GM12873 (cell line): Measurements from ENCODE around the gene LRRC8A.

Experiments
- TF ChIP-seq, protein P1 (sequence below): IDR thresholded peaks from 2 replicates; pipeline ENCODE4 v1.5.1; 2012; ENCODE audit warnings: low read depth, mild to moderate bottlenecking, moderate library complexity, low read length, control low read depth; ENCODE audit not compliant: insufficient read depth; ENCODE audit errors: missing control alignments

LRRC8A gene

DNA sequence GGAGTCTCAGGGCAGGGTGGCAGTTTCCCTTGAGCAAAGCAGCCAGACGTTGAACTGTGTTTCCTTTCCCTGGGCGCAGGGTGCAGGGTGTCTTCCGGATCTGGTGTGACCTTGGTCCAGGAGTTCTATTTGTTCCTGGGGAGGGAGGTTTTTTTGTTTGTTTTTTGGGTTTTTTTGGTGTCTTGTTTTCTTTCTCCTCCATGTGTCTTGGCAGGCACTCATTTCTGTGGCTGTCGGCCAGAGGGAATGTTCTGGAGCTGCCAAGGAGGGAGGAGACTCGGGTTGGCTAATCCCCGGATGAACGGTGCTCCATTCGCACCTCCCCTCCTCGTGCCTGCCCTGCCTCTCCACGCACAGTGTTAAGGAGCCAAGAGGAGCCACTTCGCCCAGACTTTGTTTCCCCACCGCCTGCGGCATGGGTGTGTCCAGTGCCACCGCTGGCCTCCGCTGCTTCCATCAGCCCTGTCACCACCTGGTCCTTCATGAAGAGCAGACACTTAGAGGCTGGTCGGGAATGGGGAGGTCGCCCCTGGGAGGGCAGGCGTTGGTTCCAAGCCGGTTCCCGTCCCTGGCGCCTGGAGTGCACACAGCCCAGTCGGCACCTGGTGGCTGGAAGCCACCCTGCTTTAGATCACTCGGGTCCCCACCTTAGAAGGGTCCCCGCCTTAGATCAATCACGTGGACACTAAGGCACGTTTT lies 35.4 kb downstream of the LRRC8A start:
- TF ChIP-seq, protein P1, sequence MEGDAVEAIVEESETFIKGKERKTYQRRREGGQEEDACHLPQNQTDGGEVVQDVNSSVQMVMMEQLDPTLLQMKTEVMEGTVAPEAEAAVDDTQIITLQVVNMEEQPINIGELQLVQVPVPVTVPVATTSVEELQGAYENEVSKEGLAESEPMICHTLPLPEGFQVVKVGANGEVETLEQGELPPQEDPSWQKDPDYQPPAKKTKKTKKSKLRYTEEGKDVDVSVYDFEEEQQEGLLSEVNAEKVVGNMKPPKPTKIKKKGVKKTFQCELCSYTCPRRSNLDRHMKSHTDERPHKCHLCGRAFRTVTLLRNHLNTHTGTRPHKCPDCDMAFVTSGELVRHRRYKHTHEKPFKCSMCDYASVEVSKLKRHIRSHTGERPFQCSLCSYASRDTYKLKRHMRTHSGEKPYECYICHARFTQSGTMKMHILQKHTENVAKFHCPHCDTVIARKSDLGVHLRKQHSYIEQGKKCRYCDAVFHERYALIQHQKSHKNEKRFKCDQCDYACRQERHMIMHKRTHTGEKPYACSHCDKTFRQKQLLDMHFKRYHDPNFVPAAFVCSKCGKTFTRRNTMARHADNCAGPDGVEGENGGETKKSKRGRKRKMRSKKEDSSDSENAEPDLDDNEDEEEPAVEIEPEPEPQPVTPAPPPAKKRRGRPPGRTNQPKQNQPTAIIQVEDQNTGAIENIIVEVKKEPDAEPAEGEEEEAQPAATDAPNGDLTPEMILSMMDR = no peak

DNA sequence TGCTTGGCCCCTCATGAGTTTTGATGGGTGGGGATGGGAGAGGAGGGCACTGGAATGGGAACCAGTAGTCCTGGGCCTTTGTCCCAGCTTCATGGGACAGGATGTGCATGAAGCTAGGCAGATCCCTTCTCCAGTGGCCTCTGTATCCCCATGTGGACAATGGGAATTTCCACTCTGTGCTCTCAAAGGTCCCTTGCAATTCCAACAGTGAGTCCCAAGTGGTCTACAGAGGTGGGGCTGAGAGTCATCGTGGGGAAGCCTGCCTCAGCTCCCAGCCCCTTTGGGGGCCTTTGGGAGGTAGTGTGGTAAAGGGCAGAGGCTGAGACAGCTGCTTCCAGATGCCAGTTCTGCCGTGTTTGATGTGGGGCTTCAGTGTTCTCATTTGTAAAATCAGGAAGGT lies 37.0 kb downstream of the LRRC8A start:
- TF ChIP-seq, protein P1 = no peak

DNA sequence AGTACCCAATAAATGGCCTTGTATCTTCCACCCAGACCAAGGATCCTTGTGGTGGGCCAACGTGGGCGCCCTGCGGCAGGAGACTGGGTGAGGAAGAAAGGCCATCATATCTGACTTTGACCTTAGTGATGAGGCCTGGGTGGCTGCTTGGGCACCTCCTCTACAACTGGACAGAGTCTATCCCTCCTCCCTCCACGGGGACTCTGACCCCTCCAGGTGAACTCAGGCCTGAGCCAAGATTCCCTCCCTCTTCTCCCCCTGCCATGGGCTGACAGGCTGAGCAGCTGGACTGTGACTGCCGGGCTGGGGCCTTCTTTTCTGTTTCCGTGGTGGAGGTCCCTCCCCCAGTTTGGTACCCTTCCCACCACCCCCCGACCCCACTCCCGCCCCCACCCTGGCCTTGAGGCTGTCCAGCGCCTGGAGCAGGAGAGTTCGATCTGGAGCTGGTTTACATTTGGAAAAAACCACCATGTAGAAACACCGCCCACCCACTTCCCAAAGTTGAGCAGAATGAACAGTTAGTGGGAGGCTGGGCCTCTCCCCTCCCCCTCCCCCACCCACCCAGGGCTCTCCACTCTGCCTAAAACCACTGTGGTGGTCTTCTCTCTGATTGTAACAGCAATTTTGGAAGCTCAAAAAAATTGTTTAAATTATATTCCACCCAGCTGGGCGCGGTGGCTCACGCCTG lies 37.6 kb downstream of the LRRC8A start:
- TF ChIP-seq, protein P1 = no peak

DNA sequence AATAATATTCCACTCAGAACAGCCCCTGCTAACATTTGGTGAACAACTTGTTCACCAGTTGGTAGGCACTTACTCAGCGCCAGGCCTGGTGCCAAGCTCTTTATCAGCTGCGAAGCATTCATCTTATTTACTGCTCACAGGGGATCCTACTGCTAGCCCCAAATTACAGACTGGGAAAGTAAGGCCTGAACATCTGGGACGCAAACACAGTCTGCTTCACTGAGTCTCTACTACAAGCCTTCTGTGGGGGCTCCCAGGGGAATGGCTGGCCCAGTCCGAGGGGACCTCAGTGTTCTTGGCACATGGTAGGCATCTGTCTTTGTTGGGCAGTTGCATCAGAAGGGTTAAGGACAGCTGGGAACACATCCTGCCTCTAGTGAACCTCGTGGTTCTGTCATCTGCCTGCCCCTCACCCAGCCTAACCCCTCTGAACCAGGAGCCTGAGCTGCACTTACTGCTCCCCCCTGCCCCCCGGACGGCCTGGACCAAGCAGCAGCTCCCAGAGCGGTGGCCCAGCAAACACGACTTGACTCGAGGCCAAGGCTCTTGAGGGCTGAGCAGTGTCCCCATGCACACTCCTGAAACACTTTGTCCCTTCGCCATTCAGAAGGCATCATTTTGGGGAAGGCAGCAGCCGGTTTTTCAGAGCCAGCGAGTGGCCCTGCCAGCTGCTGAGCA lies 38.6 kb downstream of the LRRC8A start, which contains the start of gene PHYHD1:
Gene PHYHD1 (plus strand): TSS at position 602 of the 678 bp plus-strand sequence. CDS start 1,342 bp downstream, outside the sequence.
- TF ChIP-seq, protein P1 = no peak

DNA sequence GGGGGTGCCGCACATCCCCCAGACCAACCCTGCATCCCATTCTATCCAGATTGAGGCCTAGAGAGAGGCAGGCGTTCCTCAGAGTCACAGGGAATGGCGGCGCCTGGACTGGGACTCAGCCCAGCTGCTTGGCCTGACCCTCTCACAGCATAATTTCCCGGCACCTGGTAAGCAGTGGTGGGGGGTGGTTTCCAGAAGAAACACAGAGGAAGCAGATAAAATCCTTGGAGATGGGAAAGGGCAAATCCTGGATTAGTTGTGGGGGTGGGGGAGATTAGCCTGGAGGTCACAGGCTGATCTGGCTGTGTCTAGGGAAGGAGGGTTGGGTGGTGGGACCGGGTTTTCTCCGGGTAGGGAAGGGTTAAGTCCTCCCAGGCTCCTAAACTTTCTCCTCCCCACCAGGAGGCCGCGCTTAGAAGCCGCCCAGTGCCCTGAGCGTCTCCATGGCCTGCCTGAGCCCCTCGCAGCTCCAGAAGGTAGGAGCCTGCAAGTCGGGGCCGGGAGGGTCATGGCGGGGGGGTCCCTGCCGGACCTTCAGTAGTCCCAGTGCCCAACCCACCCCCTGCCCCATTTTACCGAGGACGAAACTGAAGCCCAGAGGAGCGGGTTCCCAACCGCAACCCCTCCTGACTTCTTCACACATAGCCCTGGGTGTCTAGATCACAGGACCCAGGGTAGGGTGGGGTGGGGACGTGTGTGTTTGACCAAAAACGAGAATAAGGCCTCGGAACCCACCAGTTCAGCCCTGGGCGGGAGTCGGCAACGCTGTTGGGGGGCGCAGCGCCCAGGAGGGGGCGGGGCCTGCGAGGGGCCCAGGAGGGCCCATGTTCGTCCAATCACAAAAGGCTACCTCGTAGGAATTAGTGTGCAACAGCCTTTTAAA lies 40.2 kb downstream of the LRRC8A start:
- TF ChIP-seq, protein P1 = no peak

DNA sequence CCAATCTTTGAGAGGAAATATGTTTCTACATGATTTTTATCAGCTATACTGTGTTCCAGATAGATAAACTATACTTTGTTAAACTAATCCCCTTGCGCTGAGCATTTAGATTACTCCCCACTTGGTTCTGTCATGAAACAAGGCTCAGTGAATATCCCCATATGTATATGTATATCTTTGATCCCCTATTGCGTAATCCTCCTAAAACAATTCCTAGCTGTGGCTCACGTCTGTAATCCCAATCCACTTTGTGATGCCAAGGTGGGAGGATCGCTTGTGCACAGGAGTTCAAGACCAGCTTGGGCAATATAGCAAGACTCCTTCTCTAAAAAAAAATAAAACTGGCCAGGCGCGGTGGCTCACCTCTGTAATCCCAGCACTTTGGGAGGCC lies 41.6 kb downstream of the LRRC8A start:
- TF ChIP-seq, protein P1 = no peak
